Kidney epithelial cell (primary cell): ENCODE measurements around the gene CDH26. TPM values are rescaled to one million over a fixed set of nuclear protein-coding genes. Genes with fewer than 3 reads are reported as not detected.

Source experiments
- DNase-seq: peaks from one replicate; pipeline ENCODE4 v3.0.0-alpha.2; 2010; ENCODE audit warnings: low read depth
- H3K27me3 ChIP-seq: 2 replicates; pipeline ENCODE4 v1.6.0; 2011; ENCODE audit warnings: low read length; ENCODE audit not compliant: control insufficient read depth, insufficient read depth
- H3K36me3 ChIP-seq: 2 replicates; pipeline ENCODE4 v1.5.1; 2011; ENCODE audit warnings: low read length; ENCODE audit not compliant: control insufficient read depth, insufficient read depth
- H3K4me3 ChIP-seq: 2 replicates; pipeline ENCODE4 v1.5.1; 2011; ENCODE audit warnings: low read depth, mild to moderate bottlenecking, control low read depth, low read length
- CTCF ChIP-seq: IDR thresholded peaks from 2 replicates; pipeline ENCODE4 v1.5.1; 2011; ENCODE audit warnings: mild to moderate bottlenecking, moderate library complexity, low read length, control low read depth, inconsistent platforms; ENCODE audit not compliant: insufficient read depth, poor library complexity, severe bottlenecking
- total RNA-seq: library from RNA; depleted of rRNA; stranded (reverse); fragments of >200 nt; gene quantifications from 2 replicates; pipeline ENCODE4 v1.2.3, GENCODE V29; 2015

Gene CDH26
- total RNA-seq, 1 donor from 2014 or later = 0.29 TPM

DNA sequence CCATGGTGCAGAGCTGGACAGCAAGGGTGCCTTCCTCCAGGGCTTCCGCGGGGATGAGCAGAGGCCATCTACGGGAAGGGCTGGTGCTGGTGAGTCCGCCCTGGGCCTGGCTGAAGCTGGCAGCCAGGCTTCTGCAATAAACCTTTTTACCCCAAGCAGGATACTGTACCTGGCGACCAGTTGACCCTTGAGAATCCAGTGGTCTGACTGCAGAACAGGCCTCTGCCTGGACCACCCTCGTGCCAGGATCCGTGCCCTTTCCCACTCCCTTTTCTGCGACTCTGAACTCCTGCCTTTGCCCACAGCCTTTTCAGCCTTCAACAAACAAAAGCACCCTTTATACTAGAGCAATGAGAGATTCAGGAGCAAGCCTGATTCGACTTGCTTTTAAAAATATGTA, 18.9 kb downstream of the CDH26 start:
- Histone ChIP-seq H3K4me3 (no peak overlapping the region), H3K27me3 (no peaks in the 10 kb centered on the region), H3K36me3 (no peaks in the 10 kb centered on the region)
- DNase-seq = no peak
- TF ChIP-seq CTCF = no peak

GRCh38 chr20:59983076-59983475, 24.9 kb downstream of the CDH26 start:
- Histone ChIP-seq H3K4me3 (no peak overlapping the region), H3K36me3 (no peaks in the 10 kb centered on the region), H3K27me3 (no peaks in the 10 kb centered on the region)
- no peak for TF ChIP-seq CTCF
- no peak for DNase-seq

- no peak overlapping the region for H3K4me3 ChIP-seq
- H3K27me3 ChIP-seq = no peaks in the 10 kb centered on the region
- no peak for DNase-seq
- TF ChIP-seq CTCF = no peak
- no peaks in the 10 kb centered on the region for H3K36me3 ChIP-seq
Observed at GRCh38 chr20:59984541-59984940, 26.3 kb downstream of the CDH26 start.

GRCh38 chr20:59985164-59985563, 26.9 kb downstream of the CDH26 start:
- DNase-seq = no peak
- Histone ChIP-seq H3K27me3 (no peaks in the 10 kb centered on the region), H3K4me3 (no peak overlapping the region), H3K36me3 (no peaks in the 10 kb centered on the region)
- no peak for TF ChIP-seq CTCF

GRCh38 chr20:59985864-59986263, 27.6 kb downstream of the CDH26 start:
- H3K4me3 ChIP-seq = no peak overlapping the region
- H3K27me3 ChIP-seq = no peaks in the 10 kb centered on the region
- TF ChIP-seq CTCF = no peak
- DNase-seq = no peak
- H3K36me3 ChIP-seq = no peaks in the 10 kb centered on the region

DNA sequence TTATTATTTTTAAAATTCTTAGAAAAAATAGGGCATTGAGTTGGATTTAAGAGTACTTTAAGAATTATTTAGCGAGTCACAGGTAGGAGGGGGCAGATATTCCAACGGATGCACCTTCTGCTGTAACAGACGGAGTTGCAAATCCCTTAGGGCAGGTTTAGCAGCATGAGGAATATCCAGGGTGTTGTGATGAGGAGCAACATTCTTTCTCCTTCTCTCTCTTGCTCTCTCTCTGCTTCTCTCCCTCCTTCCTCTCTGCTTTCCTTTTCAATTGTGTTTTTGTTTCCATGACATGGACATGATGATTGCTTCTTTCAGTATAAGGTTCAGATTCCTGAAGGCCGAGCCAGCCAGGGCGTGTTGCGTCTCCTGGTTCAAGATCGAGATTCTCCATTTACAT, 28.9 kb downstream of the CDH26 start:
- no peak overlapping the region for H3K4me3 ChIP-seq
- no peaks in the 10 kb centered on the region for H3K36me3 ChIP-seq
- DNase-seq = no peak
- no peak for TF ChIP-seq CTCF
- H3K27me3 ChIP-seq = no peaks in the 10 kb centered on the region
